Activated effector memory CD4-positive, alpha-beta T cell treated with Interleukin-2 at 50 U/mL for 16 hours (primary cell): Measurements from ENCODE around the gene ITGAD.

Experiments used
- DNase-seq: peaks from one replicate; pipeline ENCODE4 v3.0.0-alpha.2; 2020

Gene ITGAD

DNA sequence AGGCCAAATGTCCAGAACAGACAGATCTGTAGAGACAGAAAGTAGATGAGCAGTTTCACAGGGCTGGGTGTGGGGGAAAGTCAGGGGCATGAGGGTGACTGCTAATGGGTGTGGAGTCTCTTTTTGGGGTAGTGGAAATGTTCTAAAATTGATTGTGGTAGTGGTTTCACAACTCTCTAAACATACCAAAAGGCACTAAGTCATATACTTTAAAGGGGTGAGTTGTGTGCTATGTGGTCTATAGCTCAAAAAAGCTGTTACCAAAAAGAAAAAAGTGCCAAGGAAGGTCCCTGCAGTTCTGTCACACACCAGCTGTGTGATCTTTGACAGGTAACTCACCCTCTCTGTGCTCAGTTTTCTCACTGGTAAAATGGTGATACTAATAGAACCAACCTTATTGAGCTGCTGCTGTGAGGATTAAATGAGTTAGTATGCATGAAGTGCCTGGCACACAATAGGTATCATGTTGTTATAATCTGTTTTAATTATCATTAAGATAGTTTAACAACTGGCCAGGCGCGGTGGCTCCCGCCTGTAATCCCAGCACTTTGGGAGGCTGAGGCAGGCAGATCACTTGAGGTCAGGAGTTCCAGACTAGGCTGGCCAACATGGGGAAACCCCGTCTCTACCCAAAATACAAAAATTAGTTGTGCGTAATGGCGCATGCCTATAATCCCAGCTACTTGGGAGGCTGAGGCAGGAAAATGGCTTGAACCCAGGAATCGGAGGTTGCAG lies 27.8 kb upstream of the ITGAD start:
- no peak for DNase-seq

DNA sequence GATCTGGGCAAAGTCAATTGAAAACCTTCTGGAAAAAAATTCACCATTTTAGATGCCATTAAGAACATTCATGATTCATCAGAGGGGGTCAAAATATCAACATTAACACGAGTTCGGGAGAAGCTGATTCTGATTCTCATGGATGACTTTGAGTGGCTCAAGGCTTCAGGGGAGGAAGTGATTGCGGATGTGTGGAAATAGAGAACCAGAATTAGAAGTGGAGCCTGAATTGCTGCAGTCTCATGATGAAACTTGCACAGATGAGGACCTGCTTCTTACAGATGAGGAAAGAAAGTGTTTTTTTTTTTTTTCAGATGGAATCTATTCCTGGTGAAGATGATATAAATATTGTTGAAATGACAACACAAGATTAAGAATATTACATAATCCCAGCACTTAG lies 25.3 kb upstream of the ITGAD start:
- DNase-seq = no peak

DNA sequence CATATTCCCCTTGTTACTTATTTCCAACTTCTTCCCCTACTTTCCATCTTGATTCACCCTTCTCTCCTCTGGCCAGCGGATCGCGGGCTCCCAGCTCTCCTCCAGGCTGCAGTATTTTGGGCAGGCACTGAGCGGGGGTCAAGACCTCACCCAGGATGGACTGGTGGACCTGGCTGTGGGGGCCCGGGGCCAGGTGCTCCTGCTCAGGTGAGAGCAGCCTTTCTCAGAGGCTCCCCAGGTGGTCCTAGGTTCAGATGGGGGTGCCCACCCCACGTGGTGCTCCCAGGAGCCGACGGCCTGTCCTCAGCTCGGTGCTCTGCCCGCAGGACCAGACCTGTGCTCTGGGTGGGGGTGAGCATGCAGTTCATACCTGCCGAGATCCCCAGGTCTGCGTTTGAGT lies 22.1 kb upstream of the ITGAD start:
- no peak for DNase-seq

DNA sequence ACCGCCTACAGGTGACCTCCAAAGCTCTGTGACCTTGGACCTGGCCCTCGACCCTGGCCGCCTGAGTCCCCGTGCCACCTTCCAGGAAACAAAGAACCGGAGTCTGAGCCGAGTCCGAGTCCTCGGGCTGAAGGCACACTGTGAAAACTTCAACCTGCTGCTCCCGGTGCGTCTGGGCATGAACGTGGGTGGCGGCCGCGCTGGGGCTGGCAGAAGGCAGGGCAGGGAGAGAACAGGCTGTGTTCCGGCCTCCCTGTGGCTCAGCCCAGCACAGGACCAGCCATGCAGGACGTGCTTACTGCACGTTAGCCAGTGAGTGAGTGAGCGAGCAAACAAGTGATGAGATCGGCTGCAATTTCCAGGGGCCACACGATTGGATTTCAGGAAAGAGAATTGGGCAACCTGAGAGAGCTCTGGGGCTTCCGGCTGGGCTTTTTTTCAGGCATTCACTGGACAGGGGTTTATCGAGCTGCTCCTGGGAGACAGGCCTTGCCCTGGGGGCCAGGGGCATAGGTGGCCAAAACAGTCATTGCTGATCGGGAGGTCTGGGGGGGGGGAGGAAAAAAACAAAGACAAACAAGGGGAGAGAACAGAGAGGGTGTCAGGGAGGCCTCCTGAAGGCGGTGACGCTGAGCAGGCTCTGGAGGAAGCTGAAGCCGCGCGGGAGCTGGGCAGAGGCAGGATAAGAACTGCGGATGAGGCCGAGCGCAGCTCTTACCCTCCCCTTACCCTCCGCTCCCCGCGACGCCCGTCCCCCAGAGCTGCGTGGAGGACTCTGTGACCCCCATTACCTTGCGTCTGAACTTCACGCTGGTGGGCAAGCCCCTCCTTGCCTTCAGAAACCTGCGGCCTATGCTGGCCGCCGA lies 21.3 kb upstream of the ITGAD start:
- no peak for DNase-seq

DNA sequence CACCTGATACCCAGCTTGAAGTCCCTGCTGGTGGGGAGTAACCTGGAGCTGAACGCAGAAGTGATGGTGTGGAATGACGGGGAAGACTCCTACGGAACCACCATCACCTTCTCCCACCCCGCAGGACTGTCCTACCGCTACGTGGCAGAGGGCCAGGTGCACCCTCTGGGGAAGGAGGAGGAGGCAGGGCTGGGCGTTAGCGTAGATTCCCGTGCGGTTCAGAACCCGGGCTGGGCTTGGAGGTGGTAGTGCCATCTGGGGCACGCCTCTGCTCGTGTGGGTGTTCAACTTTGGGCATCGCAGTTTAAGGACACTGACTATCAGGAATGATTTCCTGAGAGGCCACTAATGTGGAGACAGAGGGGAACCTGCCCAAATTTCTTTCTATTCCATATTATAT lies 19.9 kb upstream of the ITGAD start:
- no peak for DNase-seq

DNA sequence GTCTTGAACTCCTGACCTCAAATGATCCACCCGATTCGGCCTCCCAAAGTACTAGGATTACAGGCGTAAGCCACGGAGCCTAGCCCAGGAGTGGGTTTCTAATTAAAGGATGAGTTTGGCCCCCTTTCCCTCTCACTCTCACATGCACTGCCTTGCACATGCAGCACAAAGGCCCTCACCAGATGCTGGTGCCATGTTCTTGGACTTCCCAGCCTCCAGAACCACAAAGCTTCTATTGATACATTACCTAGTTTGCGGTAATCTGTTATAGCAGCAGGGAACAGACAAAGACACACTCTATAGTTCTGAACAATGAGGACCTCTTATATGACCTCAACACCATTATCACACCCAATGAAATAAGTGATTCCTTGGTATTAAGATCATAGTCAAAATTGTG lies 17.9 kb upstream of the ITGAD start:
- DNase-seq = no peak

DNA sequence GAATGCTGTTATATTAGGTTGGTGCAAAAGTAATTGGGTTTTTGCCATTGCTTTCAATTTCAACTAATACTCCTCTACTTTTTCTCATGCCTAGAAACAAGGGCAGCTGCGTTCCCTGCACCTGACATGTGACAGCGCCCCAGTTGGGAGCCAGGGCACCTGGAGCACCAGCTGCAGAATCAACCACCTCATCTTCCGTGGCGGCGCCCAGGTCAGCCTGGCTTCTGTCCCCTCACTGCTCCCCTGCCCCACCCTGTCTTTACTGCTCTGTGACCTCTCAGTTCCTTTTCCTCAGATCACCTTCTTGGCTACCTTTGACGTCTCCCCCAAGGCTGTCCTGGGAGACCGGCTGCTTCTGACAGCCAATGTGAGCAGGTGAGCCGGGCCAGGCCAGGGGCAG lies 16.4 kb upstream of the ITGAD start:
- no peak for DNase-seq

DNA sequence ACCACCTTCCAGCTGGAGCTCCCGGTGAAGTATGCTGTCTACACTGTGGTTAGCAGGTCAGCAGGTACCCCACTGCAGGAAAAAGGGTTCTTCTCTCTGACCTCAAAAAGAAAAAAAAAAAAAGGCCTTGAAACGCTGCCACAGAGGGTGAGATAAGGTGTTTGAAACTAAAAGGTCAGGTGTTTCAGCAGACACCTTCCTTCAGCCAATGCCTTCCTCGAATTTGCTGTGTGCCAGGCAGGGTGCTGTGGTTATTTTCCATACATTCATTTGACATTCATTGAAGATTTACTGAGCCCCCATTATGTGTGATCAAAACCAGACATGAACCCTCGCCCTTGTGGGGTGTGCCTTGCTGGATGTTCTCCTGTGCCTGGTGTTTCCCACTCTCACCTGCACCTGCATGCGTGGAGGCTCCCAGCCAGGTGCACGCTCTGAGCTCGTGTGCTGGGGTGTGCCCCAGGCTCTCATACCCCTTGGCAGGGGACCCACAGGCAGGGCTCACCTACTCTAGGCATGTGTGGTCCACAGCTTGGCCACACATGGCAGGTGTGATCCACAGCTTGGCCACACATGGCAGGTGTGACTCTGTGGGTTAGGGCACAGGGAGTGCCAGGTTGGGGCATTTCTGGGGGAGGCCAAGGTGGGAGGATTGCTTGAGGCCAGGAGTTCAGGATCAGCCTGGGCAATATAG lies 15.8 kb upstream of the ITGAD start:
- no peak for DNase-seq

DNA sequence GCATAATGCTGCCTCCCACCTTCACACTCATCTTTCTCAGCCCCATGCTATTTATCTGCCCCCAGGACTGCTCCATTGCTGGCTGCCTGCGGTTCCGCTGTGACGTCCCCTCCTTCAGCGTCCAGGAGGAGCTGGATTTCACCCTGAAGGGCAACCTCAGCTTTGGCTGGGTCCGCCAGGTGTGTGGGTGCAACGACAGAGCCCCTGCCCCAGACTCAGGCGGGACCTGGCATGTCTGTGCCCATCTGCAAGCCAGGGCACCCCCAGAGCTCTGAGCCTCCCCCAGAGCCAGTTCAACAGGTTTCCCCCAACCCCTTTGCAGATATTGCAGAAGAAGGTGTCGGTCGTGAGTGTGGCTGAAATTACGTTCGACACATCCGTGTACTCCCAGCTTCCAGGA lies 12.9 kb upstream of the ITGAD start:
- no peak for DNase-seq

DNA sequence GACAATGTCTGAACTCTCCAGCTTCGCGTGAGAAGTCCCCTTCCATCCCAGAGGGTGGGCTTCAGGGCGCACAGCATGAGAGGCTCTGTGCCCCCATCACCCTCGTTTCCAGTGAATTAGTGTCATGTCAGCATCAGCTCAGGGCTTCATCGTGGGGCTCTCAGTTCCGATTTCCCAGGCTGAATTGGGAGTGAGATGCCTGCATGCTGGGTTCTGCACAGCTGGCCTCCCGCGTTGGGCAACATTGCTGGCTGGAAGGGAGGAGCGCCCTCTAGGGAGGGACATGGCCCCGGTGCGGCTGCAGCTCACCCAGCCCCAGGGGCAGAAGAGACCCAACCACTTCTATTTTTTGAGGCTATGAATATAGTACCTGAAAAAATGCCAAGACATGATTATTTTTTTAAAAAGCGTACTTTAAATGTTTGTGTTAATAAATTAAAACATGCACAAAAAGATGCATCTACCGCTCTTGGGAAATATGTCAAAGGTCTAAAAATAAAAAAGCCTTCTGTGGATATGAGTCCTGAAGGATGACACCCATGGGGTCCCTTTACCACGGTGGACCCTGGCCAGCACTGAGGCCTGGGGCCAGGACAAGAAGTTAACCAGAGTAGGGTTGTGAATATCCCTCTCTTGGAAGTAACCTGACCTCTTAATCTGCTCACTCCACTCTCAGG lies 10.5 kb upstream of the ITGAD start:
- peak; percentile 27 for DNase-seq

DNA sequence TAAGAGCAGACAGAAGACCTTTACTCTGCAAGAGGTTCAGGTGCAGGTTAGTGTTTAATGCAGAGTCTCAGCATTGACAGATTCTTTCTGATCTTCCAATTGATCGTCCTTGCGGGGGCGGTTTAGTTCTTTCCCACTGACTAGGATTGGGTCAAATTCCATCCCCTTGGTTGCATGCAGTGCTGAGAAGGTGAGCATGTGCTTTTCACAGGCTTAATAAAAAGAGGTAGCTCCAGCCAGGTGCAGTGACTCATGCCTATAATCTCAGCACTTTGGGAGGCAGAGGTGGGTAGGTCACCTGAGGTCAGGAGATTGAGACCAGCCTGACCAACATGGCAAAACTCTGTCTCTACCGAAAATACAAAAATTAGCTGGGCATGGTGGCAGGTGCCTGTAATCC lies 7.5 kb upstream of the ITGAD start:
- no peak for DNase-seq

DNA sequence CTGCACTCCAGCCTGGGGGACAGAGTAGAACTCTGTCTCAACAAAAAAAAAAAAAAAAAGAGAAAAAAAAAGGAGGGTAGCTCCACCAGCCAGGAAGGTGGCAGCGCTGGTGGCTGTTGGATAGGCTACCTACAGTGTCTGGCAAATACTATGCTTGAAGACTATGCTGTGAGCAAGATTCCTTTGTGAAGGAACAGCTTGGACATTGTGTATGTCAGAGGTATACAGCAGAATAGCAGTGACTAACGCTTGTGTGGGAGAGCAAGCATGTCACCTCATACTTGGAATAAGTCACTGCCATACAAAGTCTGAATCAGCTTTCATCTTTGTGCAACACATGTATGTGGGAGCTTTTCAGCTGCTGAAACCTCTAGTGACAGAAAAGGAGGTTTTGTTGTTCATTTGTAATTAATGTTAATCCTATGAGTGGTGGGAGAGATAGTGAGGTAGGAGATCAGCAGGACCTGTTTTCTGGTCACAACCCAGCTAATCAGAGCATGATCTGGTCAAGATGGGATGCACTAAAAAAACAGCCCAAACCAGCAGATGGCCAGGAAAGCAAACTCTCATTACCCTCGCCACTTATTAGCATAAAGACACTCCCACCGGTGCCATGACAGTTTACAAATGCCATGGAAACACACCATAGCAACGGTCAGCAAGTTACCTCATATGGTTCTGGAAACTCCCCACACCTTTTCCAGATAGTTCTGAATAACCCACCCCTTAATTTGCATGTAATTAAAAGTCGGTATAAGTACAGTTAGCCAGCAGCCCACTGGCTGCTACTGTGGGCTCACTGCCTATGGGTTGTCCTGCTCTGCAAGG lies 6.8 kb upstream of the ITGAD start:
- no peak for DNase-seq

DNA sequence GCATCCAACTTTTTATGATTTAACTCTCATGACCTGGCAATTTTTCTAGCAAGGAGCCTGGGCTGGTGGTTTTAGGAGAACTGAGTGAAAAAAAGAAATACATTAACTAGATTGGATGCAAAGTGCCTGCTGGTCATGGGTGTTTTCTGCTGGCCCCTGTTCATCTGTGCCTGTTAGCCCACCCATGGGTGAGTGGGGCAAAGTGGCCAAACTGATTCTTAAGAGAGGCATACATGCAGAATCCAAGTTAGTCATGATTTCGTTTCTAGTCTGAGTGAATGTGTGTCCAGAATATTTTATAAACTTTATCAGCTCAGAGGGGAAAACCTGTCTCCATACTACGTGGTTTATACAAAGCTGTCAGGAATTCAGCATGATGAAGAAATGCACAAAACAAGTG lies 4.6 kb upstream of the ITGAD start:
- no peak for DNase-seq

DNA sequence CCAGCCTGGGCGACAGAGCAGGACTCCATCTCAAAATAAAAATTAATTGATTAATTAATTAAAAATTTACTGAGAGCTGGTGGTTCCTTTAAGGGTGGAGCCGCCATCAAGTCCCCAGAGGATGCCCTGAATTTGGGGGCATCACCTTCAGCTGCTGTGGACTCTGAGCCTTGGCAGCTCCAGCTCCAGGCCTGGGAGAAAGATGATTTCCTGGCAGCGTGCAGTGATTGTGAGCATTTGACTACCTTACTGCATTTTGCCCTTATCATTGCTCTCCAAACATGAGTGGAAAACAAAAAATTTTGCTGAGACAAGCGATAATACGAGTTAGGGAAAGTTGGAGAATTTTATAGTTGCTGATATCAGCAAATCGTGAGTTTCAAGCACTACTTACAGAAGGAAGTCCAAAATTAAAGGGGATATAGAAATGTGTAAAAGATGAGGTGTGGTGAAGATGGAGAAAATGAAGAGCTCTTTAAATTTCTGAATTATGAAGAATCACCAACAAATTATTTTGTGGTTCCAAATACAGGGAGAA lies 2.6 kb upstream of the ITGAD start:
- no peak for DNase-seq

DNA sequence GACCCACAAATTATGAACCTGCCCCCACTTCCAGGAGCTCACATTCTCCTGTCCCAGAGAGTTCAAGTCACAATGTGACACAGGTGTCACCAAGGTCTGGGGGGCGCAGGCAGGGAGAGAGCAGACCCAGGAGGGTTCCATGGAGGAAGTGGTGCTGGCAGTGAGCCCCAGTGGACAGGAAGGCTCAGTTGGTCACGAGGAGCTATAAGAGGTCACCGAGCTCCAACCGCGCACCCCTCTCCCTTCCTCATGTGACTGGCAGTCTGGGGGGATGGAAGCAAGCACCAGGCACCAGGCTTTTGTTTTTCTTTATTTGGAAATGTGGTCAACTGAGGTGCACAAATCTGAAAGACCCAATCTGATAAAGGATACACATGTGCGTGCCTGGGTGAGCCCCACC lies 2.5 kb downstream of the ITGAD start:
- no peak for DNase-seq

DNA sequence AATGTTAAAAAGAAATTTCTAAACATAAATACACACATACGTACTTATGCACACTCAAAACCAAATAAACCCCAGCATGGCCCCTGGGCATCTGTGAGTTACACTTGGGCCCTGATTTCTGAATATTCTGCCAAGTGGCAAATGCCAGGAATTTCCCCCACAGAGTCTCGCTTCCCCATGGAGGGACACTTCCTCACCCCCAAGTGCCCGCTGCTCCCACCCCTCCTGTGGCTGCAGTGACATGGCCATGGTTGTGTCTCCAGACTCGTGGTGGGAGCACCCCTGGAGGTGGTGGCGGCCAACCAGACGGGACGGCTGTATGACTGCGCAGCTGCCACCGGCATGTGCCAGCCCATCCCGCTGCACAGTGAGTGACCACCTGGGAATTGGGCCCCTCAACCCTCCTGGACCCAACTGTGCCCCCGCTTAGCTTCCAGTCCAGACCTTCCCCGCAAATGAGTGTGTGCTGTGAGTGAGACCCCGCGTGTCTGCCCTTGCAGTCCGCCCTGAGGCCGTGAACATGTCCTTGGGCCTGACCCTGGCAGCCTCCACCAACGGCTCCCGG lies 4.0 kb downstream of the ITGAD start:
- no peak for DNase-seq

DNA sequence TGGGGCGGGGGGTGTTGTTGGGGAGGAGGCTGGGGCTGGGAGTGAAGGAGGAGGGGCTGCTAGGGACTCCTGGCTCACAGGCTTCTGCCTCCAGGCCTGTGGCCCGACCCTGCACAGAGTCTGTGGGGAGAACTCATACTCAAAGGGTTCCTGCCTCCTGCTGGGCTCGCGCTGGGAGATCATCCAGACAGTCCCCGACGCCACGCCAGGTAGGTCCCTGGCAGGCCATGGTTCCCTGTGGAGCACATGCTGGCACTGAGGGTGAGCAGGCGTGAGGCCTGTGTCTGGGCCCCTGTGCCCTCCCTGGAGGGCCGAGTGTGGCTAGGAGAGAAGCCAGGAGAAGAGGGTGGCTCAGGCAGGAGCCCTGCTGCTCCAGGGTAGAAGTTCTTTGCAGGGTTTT lies 4.6 kb downstream of the ITGAD start:
- DNase-seq = no peak

DNA sequence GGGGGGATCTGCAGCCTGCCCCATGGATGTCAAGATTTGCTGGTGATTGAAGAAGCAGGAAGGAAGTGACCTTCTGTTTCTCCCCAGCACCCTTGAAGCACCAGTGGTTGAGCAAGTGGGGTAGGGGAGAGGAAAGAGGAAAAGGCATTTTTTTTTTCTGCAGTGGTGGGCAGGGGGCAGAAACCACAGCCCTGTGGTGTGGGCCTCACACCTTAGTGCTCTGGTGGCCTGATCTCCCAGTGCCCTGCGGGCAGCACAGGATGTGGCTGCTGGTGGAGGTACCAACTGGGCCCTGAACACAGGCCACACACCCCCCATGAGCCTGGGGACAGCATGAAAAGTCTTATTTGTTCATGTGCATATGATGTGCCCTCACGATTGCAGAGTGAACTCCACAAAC lies 7.1 kb downstream of the ITGAD start:
- no peak for DNase-seq

DNA sequence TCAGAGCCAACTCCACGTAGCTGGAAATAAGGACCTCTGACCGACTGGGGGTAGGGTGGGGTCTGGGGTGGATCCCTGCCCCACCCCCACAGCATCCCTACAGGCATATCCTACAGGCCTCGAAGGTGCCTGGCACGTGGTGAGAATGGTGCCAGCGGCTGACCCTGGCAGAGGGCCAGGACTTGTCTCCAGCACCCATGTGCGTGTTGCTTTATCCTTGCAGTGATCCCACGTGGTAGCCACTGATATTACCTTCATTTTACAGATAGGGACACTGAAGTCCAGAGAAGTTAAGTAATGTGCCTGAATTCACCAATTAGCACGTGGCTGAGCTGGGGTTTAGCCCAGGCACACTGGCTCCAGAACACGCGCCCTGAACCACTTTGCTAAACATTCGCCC lies 8.3 kb downstream of the ITGAD start:
- no peak for DNase-seq

DNA sequence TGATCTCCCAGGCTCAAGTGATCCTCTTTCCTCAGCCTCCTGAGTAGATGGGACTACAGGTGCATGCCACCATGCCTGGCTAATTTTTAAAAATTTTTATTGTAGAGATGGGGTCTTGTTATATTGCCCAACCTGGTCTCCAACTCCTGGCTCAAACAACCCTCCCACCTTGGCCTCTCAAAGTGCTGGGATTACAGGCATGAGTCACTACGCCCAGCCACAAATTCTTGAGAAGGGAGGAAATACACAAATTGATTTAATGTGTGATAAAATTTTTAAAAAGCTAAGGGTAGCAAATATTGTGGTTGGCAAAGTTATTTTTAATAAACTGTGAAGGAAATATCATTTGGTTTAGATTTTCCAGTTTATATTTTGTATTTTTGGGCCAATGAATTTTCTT lies 9.6 kb downstream of the ITGAD start:
- DNase-seq = no peak

DNA sequence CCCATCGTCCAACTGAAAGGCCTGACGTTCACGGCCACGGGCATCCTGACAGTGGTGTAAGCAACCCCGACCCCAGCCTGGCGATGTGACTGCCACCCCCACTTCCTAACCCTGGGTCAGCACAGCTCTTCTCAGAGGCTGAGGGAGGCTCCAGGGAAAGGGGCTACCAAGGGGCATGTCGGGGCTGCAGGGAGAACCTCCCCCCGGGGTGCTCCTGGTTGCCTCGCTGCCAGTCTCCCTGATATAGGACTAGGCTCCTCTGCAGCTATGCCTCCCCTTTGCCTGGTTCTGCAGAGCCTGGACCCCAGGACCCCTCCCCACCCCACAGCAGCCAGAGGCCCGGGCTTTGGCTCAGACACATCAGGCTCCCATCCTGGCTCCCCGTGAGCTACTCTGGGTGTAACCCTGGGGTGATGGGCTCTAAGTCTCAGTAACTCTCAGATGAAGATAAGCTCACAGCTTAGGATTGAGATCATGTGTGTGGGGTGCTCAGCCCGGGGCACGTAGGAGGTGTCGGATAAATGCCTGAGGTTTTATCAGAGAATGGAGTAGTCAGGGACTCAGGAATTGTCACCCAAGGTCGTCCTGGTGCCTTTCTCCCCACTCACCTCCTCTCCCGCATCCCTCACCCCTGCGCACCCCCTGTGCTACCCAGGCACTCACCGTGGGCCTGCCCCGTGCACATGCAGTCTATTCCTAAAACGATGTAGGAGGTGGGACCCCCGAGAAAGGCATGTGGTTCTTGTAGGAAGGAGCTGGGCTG lies 10.6 kb downstream of the ITGAD start:
- DNase-seq = no peak
